HG02610 (cell line): ENCODE measurements around the gene RUNX3.
"Not testable (repeated sequence)": the region's sequence is repeated elsewhere in the genome, so short reads cannot be mapped to it uniquely, and the experiment has no call there.

Experiments
- ATAC-seq: cut with Tn5 transposase; IDR thresholded peaks from one replicate; pipeline ENCODE4 v1.9.1; 2021; ENCODE audit warnings: mild to moderate bottlenecking, moderate library complexity; ENCODE audit not compliant: unreplicated experiment

The RUNX3 gene

DNA sequence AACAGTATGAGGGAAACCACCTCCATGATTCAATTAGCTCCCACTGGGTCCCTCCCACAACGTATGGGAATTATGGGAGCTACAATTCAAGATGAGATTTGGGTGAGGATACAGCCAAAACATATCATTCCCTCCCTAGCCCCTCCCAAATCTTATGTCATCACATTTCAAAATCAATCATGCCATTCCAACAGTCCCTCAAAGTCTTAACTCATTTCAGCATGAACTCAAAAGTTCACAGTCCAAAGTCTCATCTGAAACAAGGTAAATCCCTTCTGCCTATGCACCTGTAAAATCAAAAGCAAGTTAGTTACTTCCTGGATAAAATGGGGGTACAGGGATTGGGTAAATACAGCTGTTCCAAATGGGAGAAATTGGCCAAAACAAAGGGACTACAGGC lies 38.7 kb downstream of the RUNX3 start:
- ATAC-seq, result not testable (repeated sequence)

DNA sequence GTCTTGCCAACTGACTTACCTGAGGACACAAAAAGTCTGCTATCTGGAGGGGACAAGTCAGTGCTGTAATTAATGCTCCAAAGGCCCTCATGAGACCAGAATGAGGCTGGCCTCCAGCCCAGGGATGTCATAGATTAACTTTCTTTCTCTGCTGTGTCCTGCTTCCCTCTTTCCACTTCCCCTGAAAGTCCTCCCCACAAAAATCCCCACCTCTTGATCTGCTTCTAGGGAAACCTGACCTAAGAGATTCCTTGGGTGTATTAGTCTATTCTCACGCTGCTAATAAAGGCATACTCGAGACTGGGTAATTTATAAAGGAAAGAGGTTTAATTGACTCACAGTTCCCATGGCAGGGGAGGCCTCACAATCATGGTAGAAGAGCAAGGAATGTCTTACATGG lies 39.2 kb downstream of the RUNX3 start:
- ATAC-seq, result no peak

DNA sequence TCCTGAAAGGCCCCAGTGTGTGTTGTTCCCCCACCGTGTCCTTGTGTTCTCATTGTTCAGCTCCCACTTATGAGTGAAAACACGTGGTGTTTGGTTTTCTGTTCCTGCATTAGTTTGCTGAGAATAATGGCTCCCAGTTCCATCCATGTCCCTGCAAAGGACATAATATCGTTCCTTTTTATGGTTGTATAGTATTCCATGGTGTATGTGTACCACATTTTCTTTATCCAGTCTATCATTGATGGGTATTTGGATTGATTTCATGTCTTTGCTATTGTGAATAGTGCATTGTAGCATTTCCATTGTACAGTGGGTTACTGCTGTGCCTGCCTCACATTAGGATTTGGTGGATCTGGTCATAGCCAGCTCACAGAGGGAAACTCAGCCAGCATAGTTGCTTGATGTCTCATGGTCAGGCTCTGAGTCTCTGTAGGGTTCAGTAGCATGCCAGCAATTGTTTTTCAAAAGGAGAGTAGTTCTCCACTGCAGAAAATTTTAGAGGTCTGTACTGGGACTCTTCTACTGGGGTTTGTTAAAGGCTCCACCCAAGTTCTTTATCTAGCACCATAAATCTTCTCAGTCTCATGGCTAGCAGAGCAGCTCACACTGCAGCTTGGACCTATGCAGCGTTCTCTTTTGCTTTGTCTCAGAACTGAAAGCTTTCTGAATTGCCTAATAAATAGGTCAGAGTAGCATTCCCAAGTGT lies 41.0 kb downstream of the RUNX3 start:
- ATAC-seq, result no peak

DNA sequence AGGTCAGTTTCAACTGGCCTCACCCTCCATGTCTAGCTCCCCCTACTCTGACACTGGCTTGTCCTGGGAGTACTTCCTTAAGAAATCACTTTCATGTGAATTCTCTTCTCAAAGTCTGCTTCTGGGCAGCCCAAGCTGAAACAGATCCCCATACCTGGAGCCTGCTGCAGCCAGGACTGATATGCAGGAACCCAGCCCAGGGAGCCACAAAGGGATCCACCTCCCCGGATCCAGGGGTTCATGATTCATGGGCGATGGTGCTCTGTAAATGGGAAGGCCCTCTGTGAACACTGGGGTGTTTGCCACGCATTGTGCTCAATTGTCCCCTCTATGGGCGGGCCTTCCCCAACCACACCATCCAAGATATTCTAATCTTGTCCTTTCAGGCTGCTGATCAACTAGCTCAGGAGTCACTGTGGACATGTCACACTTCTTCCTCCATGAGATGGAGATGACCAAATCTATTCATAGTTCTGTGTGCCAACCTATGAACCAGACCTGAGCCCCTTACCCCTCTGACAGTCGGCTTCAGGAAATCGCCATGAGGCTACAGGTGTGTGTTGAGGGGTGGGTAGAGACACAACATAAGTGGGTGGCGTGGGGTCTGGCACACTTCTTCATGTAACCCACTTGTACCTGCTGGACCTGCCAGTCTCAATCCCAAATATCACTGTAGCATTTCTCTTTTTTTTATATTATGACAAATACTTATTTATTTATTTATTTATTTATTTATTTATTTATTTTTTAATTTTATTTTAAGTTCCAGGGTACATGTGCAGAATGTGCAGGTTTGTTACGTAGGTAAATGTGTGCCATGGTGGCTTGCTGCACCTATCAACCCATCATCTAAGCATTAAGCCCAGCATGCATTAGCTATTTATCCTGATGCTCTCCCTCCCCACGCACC lies 41.8 kb downstream of the RUNX3 start:
- no peak for ATAC-seq

DNA sequence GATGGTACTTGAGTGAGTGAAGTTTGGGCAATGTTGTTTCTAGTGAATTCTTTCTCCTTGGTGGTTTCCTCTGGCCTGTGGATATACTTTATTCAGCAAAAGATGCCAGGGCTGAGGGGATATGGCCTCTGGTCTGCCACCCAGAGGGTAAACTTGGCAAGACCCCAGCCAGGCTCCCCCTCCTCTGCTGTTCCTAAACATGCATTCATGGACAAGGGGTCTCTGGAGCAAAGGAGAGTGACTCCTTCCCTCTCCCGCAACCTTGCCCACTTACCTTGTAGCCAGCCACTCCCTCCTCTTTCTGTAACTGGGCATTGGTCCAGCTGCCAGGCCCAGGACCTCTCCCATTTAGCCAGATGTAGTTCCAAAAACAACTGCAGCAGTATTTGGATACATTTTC lies 43.8 kb downstream of the RUNX3 start:
- no peak for ATAC-seq

DNA sequence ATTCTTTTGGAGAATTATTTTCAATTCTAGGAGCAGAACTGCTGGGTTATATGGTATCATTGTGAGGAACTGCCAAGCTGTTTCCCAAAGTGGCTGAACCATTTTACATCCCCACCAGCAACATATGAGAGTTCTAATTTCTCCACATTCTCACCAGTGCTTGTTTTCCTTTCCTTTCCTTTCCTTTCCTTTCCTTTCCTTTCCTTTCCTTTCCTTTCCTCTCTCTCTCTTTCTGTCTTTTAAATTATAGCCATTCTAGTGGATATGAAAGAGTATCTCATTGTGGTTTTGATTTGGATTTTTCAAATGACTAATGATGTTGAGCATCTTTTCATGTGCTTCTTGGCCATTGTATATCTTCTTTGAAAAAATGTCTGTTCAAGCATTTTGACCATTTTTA lies 45.3 kb downstream of the RUNX3 start:
- ATAC-seq, result no peak

DNA sequence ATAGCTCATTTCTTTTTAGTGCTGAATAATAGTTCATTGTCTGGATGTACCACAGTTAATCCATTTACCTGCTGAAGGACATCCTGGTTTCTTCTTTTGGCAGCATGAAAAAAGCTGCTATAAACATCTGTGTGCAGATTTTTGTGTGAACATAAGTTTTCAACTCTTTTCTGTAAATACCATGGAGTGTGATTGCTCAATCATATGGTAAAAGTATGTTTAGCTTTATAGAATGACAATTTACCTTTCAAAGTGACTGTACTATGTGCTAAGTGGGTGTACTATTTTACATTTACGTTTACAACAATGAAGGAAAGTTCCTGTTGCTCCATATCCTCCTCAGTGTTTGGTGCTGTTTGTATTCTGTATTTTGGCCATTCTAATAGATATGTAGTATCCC lies 49.0 kb downstream of the RUNX3 start:
- ATAC-seq, result no peak

DNA sequence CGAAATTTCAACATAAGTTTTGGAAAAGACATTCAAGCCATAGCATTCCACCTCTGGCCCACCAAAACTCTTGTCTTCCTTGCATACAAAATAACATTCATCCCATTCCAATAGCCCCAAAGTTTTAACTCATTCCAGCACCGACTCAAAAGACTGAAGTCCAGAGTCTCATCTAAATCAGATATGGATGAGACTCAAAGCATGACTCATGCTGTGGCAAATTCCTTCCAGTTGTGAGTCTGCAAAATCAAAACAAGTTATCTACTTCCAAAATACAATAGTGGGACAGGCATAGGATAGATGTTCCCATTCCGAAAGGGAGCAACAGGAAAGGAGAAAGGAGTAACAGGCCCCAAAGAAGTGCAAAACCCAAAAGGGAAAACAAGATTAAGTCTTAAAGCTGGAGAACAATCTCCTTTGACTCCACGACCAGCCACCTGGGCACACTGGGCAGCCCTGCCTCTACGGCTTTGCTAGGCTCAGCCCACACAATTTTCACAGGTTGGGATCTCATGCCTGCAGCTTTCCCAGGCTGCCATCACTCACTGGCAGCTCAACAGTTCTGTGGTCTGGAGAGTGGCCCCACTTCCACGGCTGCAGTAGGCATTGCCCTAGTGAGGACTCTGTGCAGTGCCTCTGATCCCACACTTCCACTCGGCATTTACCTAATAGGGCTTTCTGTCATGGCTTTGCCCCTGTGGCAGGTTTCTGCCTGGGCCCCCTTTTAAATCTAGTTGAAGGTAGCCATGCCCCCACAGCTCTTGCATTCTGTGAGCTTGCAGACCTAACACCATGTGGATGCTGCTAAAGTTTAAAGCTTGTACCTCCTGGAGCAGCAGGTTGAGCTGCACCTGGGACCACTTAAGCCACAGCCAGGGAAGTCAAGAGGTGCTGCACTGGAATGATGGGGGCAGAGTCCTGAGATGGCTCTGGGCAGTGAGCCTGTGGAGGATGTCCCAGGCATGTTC lies 51.0 kb downstream of the RUNX3 start:
- no peak for ATAC-seq

DNA sequence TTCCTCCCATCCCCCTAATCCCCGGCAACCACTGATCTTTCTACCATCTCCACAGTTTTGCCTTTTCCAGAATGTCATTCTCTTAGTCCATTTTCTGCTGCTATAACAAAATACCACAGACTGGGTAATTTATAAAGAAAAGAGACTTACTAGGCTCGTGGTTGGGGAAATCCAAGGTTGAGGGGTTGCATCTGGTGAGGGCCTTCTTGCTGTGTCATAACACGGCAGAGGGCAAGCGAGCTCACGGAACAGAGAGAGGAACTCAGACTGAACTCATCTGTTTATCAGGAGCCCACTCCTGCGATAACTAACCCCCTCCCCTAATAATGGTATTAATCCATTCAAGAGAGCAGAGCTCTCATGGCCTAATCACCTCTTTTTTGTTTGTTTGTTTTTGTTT lies 52.0 kb downstream of the RUNX3 start:
- no peak for ATAC-seq

DNA sequence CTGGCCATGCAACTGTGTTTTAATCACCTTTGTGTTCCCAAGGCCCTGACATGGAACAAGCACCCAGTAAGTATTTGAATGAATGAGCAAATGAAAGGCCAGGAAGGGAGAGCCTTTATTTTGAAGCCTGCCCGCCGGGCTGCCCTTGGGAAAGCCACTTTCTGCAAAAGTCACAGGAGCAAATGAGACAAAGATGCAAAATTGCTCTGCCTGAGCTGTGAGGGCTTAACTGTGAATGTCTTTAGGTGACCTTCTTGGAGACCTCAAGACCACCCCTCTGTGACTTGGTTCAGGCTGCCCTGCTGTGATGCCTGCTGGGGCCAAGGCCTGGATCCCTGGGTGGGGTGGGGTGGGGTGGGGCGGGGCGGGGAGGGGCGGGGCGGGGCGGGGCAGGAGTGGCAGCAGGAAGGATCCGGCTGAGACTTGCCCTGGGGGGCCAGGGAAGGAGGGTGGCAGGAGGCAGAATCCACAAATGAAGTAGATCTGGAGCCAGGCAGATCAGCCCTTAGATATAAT lies 54.0 kb downstream of the RUNX3 start:
- ATAC-seq, result no peak

DNA sequence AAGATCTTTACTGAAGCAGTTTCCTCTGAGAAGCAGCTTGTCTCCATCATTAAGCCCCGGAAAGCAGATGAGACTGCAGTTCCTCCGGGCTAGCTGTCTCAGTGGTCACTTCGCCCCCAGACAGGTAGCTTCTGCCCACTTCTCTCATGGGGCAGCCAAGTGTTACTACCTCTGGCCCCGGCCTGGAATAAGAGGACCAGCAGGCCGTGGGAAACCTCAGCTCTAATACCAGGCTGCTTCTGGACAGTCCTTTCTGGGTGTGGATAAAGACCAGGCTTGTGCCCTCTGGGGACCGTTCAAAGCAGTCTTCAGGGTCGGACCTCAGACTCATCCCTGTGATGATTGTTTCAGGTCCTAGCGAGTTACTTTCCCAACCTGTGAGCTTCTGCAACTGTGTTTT lies 54.8 kb downstream of the RUNX3 start:
- ATAC-seq, result no peak

DNA sequence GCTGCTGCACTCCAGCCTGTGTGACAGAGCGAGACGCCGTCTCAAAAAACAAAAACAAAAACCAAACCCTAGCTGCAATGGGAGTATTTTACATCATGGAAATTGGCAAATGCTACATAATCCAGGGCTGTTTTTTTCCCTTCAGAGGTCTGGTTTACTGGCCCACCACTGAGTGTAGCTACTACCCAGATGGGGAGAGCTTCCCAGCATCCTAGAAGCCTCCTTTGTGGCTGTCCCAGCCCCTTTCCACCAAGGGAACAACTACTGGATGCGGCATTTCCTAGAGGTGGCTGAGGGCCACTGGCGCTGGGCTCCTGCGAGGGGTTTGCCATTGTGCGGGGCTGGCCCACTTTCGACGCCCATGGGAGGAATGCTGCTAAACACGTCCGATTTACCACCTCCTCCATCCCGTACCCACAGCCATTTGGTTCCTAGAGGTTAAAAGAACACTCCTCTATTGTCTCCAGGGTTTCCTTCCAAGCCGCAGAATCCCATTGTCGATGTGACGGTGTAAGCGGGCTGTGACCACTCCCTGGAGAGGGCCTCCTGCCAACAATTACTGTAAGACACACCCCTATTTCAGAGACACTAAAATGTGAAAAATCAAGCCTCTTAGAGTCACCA lies 55.4 kb downstream of the RUNX3 start:
- no peak for ATAC-seq

DNA sequence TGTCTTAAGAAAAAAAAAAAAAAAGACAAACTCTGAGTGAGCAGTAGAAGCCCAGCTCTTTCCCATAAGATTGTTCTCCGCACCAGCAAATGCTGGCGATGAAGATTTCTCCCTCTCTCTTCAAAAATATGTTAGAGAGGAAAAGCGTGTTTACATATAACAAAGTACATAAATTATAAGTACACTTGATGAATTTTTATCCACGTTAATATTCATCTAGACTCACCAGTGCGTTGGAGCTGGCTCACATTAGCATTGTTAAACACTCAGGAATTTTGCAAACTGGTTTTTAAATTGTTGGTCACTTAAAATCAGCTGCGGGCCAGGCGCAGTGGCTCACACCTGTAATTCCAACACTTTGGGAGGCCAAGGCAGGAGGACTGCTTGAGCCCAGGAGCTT lies 56.0 kb downstream of the RUNX3 start:
- ATAC-seq, result no peak

DNA sequence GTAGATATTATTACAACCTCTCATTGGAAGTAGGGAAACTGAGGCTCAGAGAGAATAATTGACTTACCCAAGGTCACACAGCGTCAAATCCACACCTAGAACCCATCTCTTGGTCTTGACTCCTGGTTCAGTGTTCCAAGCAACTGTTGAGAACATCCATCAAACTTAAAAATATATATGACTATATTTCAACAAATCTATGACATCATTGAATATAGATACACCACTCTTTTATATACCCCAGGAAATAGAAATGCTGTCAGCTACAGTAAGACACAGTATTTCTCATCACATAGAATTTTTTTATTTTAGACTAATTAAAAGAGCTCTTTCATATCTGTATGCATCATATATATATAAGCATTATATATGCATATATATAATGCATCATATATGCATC lies 56.9 kb downstream of the RUNX3 start:
- no peak for ATAC-seq

DNA sequence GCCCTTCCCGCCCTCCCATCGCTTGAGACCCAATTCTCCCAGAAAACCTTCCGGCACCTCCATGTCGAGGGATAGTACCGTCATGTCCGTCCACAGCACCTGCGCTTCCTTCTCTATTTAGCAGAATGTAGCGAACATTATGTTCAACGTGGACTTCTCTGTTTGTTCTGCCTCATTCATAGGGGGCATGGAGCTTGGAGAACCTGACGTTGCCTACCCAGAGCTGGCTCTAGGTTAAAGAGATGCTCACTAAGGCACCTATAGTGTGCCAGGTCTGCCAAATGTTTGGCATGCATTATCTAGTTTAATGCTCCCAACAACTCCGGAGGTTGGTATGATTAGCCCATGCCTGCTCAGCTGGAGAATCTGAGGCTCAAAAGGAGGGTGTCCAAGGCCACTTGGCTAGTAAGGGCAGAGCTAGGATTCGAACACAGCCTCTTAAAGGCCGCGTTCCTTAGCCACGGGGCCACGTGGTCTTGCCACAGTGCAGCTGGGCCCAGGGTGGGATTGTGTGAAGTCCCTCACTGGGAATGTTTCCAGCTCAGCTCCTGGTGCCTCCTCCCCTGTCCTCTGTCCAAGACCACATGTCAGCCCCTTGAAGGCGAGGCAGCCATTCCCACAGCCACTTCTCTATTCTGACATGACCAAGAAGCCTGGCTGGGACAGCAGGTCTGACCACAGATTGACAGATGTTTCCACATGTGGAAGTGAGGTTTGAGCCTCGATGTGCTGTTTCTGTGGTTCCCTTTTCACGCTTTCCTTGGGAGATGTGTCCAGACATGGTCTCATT lies 57.8 kb downstream of the RUNX3 start:
- ATAC-seq, result no peak

DNA sequence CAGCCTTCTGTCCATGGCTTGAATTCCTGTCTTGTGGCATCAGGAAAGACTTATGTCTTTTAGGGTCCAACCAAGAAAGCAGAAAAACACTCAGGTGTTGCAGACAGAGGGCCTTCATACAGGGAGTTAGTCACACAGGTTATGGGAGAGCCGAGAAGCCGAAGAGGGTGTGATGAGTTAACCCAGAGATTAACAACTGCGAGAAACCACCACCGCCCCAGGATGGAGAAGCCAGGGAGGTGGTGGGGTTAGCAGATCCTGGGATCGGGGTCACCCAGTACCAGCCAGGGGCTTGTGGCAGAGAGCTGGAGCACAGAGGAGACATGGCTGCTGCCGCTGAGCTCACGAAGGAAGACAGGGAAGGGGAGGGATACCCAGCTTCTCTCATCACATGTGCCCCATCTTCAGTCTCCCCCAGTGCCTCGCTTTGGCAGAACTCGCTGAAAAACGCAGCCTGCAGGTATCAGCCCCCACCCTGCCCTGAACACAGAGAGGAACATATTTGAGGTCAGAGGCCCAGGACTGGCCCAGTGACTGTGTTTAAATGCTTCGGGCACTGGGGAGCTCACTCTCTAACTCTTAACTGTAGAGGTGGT lies 58.7 kb downstream of the RUNX3 start:
- ATAC-seq, result no peak

DNA sequence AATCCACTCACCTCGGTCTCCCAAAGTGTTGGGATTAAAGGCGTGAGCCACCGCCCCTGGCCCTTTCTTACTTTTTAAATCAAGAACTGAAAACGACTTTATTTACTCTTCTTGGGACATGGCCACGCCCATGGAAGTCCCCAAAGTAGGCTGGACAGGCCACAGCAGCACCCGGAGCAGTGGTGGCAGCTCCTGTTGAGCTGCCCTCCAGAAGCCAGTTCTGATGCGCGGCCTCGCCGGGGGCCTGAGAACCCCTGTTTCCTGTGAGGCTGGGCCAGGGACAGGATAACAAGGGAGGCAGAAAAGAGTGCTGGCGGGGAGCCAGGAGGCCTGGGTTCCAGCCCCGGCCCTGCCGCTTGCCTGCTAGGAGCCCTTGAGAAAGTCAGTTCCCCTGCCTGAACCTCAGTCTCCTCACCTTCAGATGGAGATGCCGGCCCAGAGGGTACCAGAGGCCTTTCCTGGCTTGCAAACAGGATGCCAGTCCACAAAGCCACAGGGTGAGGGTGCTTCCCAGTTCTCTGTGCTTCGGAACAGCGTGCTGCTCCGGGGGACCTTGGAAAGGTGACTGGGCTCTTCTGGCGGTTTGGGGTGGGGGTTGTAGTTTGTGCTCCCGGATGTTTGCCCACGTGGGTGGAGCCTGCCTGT lies 59.4 kb downstream of the RUNX3 start:
- ATAC-seq, result no peak

DNA sequence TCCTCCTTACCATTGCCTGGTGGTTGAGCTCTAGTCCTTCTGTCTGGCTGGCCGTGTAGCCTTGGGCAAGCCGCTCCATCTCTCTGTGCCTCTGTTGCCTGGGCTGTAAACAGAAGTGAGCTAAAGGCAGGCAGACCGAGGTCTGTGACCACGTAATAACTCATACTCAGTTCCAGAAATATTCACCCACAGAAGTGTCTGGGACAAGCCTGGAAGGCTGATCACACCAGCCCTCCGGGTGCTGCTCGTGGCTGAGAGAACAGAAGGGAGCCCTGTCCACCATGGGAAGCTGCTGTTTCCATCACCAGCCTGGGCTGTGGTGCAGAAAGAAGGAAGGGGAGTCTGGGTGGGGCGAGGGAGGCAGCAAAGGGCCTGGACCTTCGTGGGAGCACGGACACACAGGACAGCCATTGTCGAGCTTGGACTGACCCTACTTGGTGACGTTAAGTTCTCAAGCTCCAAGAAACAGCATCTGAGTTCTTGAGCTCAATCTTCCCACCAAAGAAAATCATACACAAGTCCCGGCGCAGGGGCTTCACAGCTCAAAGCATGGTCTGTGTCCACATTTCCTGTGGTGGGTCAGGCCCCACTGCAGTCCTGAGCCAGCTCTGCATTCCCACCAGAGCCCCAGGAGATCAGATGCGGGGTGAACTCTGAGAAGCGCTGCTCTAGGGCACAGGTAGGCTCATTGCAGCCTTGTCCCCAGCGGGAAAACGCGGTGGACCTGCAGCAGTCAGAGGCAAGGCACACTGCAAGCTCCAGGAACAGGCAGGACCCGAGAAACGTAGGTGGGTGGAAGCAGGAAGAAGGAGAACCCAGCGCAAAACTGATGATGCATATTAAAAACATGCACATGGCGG lies 61.8 kb downstream of the RUNX3 start:
- no peak for ATAC-seq
